Embryonic facial prominence (tissue), 1 donor: ENCODE data around the gene CFAP46.
"Not testable (repeated sequence)": the region's sequence is repeated elsewhere in the genome, so short reads cannot be mapped to it uniquely, and the experiment has no call there.

Experiments used
- DNase-seq: peaks from one replicate; pipeline ENCODE4 v3.0.0-alpha.2; 2016; ENCODE audit errors: extremely low spot score

CFAP46 gene

GRCh38 chr10:132774181-132774901 lies 168.0 kb downstream of the CFAP46 start:
- no peak for DNase-seq

GRCh38 chr10:132772816-132773215 lies 169.6 kb downstream of the CFAP46 start:
- not testable (repeated sequence) for DNase-seq

- DNase-seq = no peak
Observed at GRCh38 chr10:132770061-132771021, 172.0 kb downstream of the CFAP46 start.

- DNase-seq = no peak
Observed at GRCh38 chr10:132768346-132769248, 173.8 kb downstream of the CFAP46 start.

- no peak for DNase-seq
Observed at GRCh38 chr10:132766291-132766690, 176.1 kb downstream of the CFAP46 start.

GRCh38 chr10:132765435-132765834 lies 176.9 kb downstream of the CFAP46 start:
- no peak for DNase-seq

GRCh38 chr10:132764108-132764507 lies 178.3 kb downstream of the CFAP46 start:
- DNase-seq = no peak

- DNase-seq = no peak
Observed at GRCh38 chr10:132763545-132763944, 178.8 kb downstream of the CFAP46 start.

- no peak for DNase-seq
Observed at GRCh38 chr10:132762267-132762666, 180.1 kb downstream of the CFAP46 start.

GRCh38 chr10:132761395-132762060 lies 180.8 kb downstream of the CFAP46 start:
- no peak for DNase-seq

GRCh38 chr10:132758865-132759264 lies 183.5 kb downstream of the CFAP46 start:
- DNase-seq = no peak
